HepG2 (cell line): ENCODE data around the gene GJD3. TPM values are rescaled to one million over a fixed set of nuclear protein-coding genes. Genes with fewer than 3 reads are reported as not detected.

Source experiments
- ATAD3A ChIP-seq: sonication (generic); formaldehyde crosslinking; IDR thresholded peaks from 2 replicates; pipeline ENCODE4 v1.4.0; 2020; ENCODE audit warnings: missing genetic modification reagents
- BHLHE40 ChIP-seq: IDR thresholded peaks from 2 replicates; pipeline ENCODE4 v1.6.1; 2011; ENCODE audit warnings: low read length, improper control_type of control experiment
- ESRRA ChIP-seq: sonication (generic); formaldehyde crosslinking; IDR thresholded peaks from 2 replicates; pipeline ENCODE4 v1.5.1; 2020; ENCODE audit warnings: mild to moderate bottlenecking, low read depth, missing genetic modification reagents
- FOXA3 ChIP-seq: IDR thresholded peaks from 2 replicates; pipeline ENCODE4 v1.6.1; 2016; ENCODE audit warnings: missing genetic modification reagents, missing compliant biosample characterization
- HNF4G ChIP-seq, 2 experiments: sonication (generic) in 1 of 2; formaldehyde crosslinking in 1 of 2; IDR thresholded peaks; 2 replicates each; pipeline versions ENCODE4 v1.4.0 to v1.6.1; 2011 to 2020; ENCODE audit warnings: borderline replicate concordance in 2 of 2, low read depth in 2 of 2, mild to moderate bottlenecking in 2 of 2, low read length in 1 of 2, missing genetic modification reagents in 1 of 2, moderate library complexity in 1 of 2
- HOXA9 ChIP-seq: sonication (generic); formaldehyde crosslinking; IDR thresholded peaks from 2 replicates; pipeline ENCODE4 v1.8.1; 2022; ENCODE audit warnings: missing genetic modification reagents, mild to moderate bottlenecking, moderate library complexity, borderline replicate concordance
- KLF16 ChIP-seq, 2 experiments: sonication (generic) in 1 of 2; formaldehyde crosslinking in 1 of 2; IDR thresholded peaks; 2 replicates each; pipeline versions ENCODE4 v1.6.1 to v1.8.0; 2016 to 2023; ENCODE audit warnings: missing genetic modification reagents in 2 of 2, missing compliant biosample characterization in 1 of 2
- MXI1 ChIP-seq: IDR thresholded peaks from 3 replicates; pipeline ENCODE4 v1.6.1; 2012; ENCODE audit warnings: low read depth, low read length, inconsistent platforms, borderline replicate concordance
- PHF8 ChIP-seq: sonication (generic); formaldehyde crosslinking; IDR thresholded peaks from 2 replicates; pipeline ENCODE4 v1.5.0; 2020; ENCODE audit warnings: missing genetic modification reagents
- TARDBP ChIP-seq: sonication (generic); formaldehyde crosslinking; IDR thresholded peaks from 2 replicates; pipeline ENCODE4 v1.8.0; 2022; ENCODE audit warnings: mild to moderate bottlenecking, missing genetic modification reagents
- TFE3 ChIP-seq: IDR thresholded peaks from 2 replicates; pipeline ENCODE4 v1.6.1; 2016
- TOPORS ChIP-seq: sonication (generic); formaldehyde crosslinking; IDR thresholded peaks from 2 replicates; pipeline ENCODE4 v1.8.0; 2023; ENCODE audit warnings: mild to moderate bottlenecking, missing genetic modification reagents
- XRCC5 ChIP-seq: fragments of 200-400 bp; formaldehyde crosslinking; optimal IDR thresholded peaks from 2 replicates; pipeline ENCODE3; 2017; ENCODE audit warnings: mild to moderate bottlenecking, low read length
- ZFAT ChIP-seq: sonication (generic); formaldehyde crosslinking; conservative IDR thresholded peaks from 2 replicates; pipeline ENCODE4 v1.8.1; 2023; ENCODE audit warnings: missing genetic modification reagents, inconsistent platforms
- ZNF17 ChIP-seq: sonication (generic); formaldehyde crosslinking; IDR thresholded peaks from 2 replicates; pipeline ENCODE4 v1.5.0; 2020; ENCODE audit warnings: mild to moderate bottlenecking, missing genetic modification reagents
- ZNF20 ChIP-seq: sonication (generic); formaldehyde crosslinking; IDR thresholded peaks from 2 replicates; pipeline ENCODE4 v1.4.0; 2020; ENCODE audit warnings: mild to moderate bottlenecking, moderate library complexity, missing genetic modification reagents
- ZNF282 ChIP-seq: fragments of 450-650 bp; IDR thresholded peaks from 2 replicates; pipeline ENCODE4 v1.6.1; 2018; ENCODE audit not compliant: partially characterized antibody
- ZNF331 ChIP-seq: sonication (generic); formaldehyde crosslinking; IDR thresholded peaks from 2 replicates; pipeline ENCODE4 v1.4.0; 2020; ENCODE audit warnings: missing genetic modification reagents
- ZNF558 ChIP-seq: sonication (generic); formaldehyde crosslinking; IDR thresholded peaks from 2 replicates; pipeline ENCODE4 v1.9.0; 2022; ENCODE audit warnings: mild to moderate bottlenecking, missing genetic modification reagents, borderline replicate concordance
- ZNF563 ChIP-seq: sonication (generic); formaldehyde crosslinking; IDR thresholded peaks from 2 replicates; pipeline ENCODE4 v1.8.0; 2022; ENCODE audit warnings: mild to moderate bottlenecking, moderate library complexity, missing genetic modification reagents
- ZNF790 ChIP-seq: sonication (generic); formaldehyde crosslinking; IDR thresholded peaks from 2 replicates; pipeline ENCODE4 v1.8.0; 2022; ENCODE audit warnings: missing genetic modification reagents, mild to moderate bottlenecking, borderline replicate concordance
- polyA plus RNA-seq, 8 experiments: library from polyadenylated mRNA; depleted of rRNA in 3 of 8; stranded (reverse) in 7 of 8; unstranded in 1 of 8; fragments of >200 nt; fragmentation: Illumina TruSeq in 4 of 8; extraction: Trizol in 4 of 8; gene quantifications; 2 replicates each; pipeline versions ENCODE4 v1.2.1 to v1.2.3, GENCODE V29; 2011 to 2016; ENCODE audit warnings: low read depth in 4 of 8, missing spikeins in 1 of 8, mixed read lengths in 1 of 8; ENCODE audit not compliant: insufficient read depth in 1 of 8
- total RNA-seq, 5 experiments: library from RNA; depleted of rRNA; stranded (reverse); fragments of >200 nt; fragmentation: Illumina TruSeq; extraction: Trizol; gene quantifications; 2 replicates each; pipeline ENCODE4 v1.2.3, GENCODE V29; 2016; ENCODE audit warnings: low read depth in 1 of 5
- TF ChIP-seq, protein P1 (sequence below): sonication (generic); formaldehyde crosslinking; IDR thresholded peaks from 2 replicates; pipeline ENCODE4 v1.5.0; 2020; ENCODE audit warnings: mild to moderate bottlenecking, missing genetic modification reagents
- TF ChIP-seq, protein P2 (sequence below): sonication (generic); formaldehyde crosslinking; IDR thresholded peaks from 2 replicates; pipeline ENCODE4 v1.5.0; 2020; ENCODE audit warnings: mild to moderate bottlenecking, missing genetic modification reagents

Gene GJD3
- total and polyA plus RNA-seq, 2 of the 13 experiments (the other 11 are each of a cell fraction or from before 2014, with no cell fraction given) = not detected

DNA sequence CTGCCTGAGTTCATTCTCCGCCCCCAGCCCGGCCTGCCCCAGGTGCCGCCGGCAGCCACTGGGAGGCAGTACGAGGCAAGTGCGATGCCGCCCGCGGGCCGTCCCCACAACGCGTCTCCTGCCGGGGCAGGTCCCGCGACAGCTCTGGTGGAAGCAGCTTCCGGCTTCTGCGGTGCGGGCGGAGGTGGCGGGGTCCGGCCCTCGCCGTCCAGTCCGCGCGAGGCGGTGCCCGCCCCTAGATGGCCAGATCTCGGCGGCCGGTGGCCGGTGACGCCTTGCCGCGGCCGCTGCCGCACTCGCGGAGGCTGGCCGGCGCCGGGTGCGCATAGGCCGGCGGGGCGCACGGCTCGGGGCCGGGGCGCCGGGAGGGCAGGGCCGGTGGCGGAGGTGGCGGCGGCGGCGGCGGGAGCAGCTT lies 1.8 kb downstream of the GJD3 start (continued):
- TF ChIP-seq, protein P1, sequence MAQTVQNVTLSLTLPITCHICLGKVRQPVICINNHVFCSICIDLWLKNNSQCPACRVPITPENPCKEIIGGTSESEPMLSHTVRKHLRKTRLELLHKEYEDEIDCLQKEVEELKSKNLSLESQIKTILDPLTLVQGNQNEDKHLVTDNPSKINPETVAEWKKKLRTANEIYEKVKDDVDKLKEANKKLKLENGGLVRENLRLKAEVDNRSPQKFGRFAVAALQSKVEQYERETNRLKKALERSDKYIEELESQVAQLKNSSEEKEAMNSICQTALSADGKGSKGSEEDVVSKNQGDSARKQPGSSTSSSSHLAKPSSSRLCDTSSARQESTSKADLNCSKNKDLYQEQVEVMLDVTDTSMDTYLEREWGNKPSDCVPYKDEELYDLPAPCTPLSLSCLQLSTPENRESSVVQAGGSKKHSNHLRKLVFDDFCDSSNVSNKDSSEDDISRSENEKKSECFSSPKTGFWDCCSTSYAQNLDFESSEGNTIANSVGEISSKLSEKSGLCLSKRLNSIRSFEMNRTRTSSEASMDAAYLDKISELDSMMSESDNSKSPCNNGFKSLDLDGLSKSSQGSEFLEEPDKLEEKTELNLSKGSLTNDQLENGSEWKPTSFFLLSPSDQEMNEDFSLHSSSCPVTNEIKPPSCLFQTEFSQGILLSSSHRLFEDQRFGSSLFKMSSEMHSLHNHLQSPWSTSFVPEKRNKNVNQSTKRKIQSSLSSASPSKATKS (CRISPR knock-in tag) = no peak
- TF ChIP-seq ZNF790 (CRISPR knock-in tag) = peak; percentile 90; the same call in 1 of the 2 replicates
- TF ChIP-seq ESRRA (CRISPR knock-in tag) = peak; percentile 62; the same call in 1 of the 2 replicates
- TF ChIP-seq HOXA9 (CRISPR knock-in tag) = peak; percentile 88; the same call in 1 of the 2 replicates
- TF ChIP-seq BHLHE40 = peak; percentile 61; the same call in 1 of the 2 replicates
- peak; percentile 70; the same call in 1 of the 3 replicates for TF ChIP-seq MXI1
- peak; percentile 30; the same call in 1 of the 2 replicates for TF ChIP-seq ATAD3A (CRISPR knock-in tag)
- peak; percentile 77 for TF ChIP-seq PHF8 (CRISPR knock-in tag)
- no peak for TF ChIP-seq HNF4G (IDR thresholded peaks at IDR 0.05; ENCODE audit: borderline replicate concordance, low read depth, low read length)
- peak; percentile 55; the same call in 1 of the 2 replicates for TF ChIP-seq HNF4G (CRISPR knock-in tag; IDR thresholded peaks at IDR 0.05; ENCODE audit: borderline replicate concordance, low read depth)
- peak; percentile 53 for TF ChIP-seq FOXA3
- peak; percentile 85; the same call in 1 of the 2 replicates for TF ChIP-seq TOPORS
- peak in 1 of 2 experiments; percentile 94; a peak in 2 of 4 replicates for TF ChIP-seq KLF16 (CRISPR knock-in tag; IDR thresholded peaks at IDR 0.05)
- peak; percentile 92; the same call in 1 of the 2 replicates for TF ChIP-seq ZNF331
- peak; percentile 81 for TF ChIP-seq TFE3 (CRISPR knock-in tag)
- no peak for TF ChIP-seq ZNF282
- TF ChIP-seq ZNF20 (CRISPR knock-in tag) = no peak
- peak; percentile 96 for TF ChIP-seq ZNF563 (CRISPR knock-in tag)
- TF ChIP-seq, protein P2, sequence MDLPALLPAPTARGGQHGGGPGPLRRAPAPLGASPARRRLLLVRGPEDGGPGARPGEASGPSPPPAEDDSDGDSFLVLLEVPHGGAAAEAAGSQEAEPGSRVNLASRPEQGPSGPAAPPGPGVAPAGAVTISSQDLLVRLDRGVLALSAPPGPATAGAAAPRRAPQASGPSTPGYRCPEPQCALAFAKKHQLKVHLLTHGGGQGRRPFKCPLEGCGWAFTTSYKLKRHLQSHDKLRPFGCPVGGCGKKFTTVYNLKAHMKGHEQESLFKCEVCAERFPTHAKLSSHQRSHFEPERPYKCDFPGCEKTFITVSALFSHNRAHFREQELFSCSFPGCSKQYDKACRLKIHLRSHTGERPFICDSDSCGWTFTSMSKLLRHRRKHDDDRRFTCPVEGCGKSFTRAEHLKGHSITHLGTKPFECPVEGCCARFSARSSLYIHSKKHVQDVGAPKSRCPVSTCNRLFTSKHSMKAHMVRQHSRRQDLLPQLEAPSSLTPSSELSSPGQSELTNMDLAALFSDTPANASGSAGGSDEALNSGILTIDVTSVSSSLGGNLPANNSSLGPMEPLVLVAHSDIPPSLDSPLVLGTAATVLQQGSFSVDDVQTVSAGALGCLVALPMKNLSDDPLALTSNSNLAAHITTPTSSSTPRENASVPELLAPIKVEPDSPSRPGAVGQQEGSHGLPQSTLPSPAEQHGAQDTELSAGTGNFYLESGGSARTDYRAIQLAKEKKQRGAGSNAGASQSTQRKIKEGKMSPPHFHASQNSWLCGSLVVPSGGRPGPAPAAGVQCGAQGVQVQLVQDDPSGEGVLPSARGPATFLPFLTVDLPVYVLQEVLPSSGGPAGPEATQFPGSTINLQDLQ = 0 out of 2 replicates have a peak, but pooled peaks have one; percentile 13
- peak; percentile 84 for TF ChIP-seq TARDBP (CRISPR knock-in tag)
- TF ChIP-seq ZNF558 = peak; percentile 86; the same call in 1 of the 2 replicates
- no peak for TF ChIP-seq ZNF17 (CRISPR knock-in tag)
- peak; percentile 98 for TF ChIP-seq XRCC5
- peak; percentile 85; the same call in 1 of the 2 replicates for TF ChIP-seq ZFAT (CRISPR knock-in tag)
